HG03066 (cell line): ENCODE measurements around the gene ACTR10.
A peak's percentile ranks its signal among the peaks of the same experiment; 100 is the strongest.
"Not testable (repeated sequence)": the region's sequence is repeated elsewhere in the genome, so short reads cannot be mapped to it uniquely, and the experiment has no call there.

ENCODE experiments used
- ATAC-seq: cut with Tn5 transposase; IDR thresholded peaks from one replicate; pipeline ENCODE4 v1.9.1; 2021; ENCODE audit warnings: low read depth; ENCODE audit not compliant: unreplicated experiment

The ACTR10 gene

GRCh38 chr14:58215191-58215914 lies 15.4 kb downstream of the ACTR10 start:
- ATAC-seq, result no peak

GRCh38 chr14:58216544-58216943 lies 16.6 kb downstream of the ACTR10 start:
- ATAC-seq, result no peak

GRCh38 chr14:58227096-58227819 lies 27.3 kb downstream of the ACTR10 start:
- no peak for ATAC-seq

GRCh38 chr14:58238252-58239243 lies 38.6 kb downstream of the ACTR10 start:
- ATAC-seq, result no peak

- ATAC-seq, result no peak
Observed at GRCh38 chr14:58239244-58240195, 39.6 kb downstream of the ACTR10 start.

- ATAC-seq, result peak; percentile 24
Observed at GRCh38 chr14:58243790-58244555, 44.0 kb downstream of the ACTR10 start.

- peak; percentile 87 for ATAC-seq
Observed at GRCh38 chr14:58244556-58245387, 44.8 kb downstream of the ACTR10 start, which contains the start of gene PSMA3. Gene PSMA3 (plus strand): TSS chr14:58244843. CDS start chr14:58244921, 78 bp downstream.

GRCh38 chr14:58245562-58245961 lies 45.6 kb downstream of the ACTR10 start:
- no peak for ATAC-seq

GRCh38 chr14:58249611-58250010 lies 49.7 kb downstream of the ACTR10 start:
- ATAC-seq, result no peak

GRCh38 chr14:58258156-58258555 lies 58.2 kb downstream of the ACTR10 start:
- ATAC-seq, result no peak

- not testable (repeated sequence) for ATAC-seq
Observed at GRCh38 chr14:58262005-58262404, 62.1 kb downstream of the ACTR10 start.

- no peak for ATAC-seq
Observed at GRCh38 chr14:58265401-58265800, 65.5 kb downstream of the ACTR10 start.

- ATAC-seq, result no peak
Observed at GRCh38 chr14:58270628-58271027, 70.7 kb downstream of the ACTR10 start.

- ATAC-seq, result no peak
Observed at GRCh38 chr14:58272588-58273372, 72.8 kb downstream of the ACTR10 start.

GRCh38 chr14:58274881-58275280 lies 74.9 kb downstream of the ACTR10 start:
- ATAC-seq, result no peak

GRCh38 chr14:58275527-58276190 lies 75.7 kb downstream of the ACTR10 start:
- ATAC-seq, result no peak

- no peak for ATAC-seq
Observed at GRCh38 chr14:58276208-58276607, 76.3 kb downstream of the ACTR10 start.
